Stimulated activated CD8-positive, alpha-beta memory T cell treated with anti-CD3 and anti-CD28 coated beads, Interleukin-12 subunit alpha, Interleukin-12 subunit beta, amount 100 ng/mL, for 1 hour (primary cell): Measurements from ENCODE around the gene P3H4.

Source experiments
- DNase-seq: peaks from one replicate; pipeline ENCODE4 v3.0.0-alpha.2; 2020; ENCODE audit warnings: low read depth

P3H4 gene

DNA sequence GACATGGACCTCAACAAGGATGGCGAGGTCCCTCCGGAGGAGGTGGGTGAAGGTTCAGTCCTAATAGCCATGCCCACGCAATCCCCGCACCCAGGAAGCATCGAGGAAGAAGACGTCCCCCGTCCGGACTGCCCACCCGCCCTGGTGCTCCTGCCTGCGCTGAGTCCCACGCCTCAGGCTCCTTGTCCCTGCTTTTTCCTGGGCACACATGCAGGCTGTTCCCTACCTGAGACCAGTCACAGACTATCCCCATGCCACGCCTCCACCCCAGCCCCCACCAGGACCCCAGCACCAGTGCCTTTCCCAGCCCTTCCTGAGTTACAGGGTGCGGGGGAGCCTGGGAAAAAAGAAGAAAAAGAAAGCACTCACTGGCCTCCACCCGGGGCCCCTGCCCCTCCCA is 10.0 kb upstream of the P3H4 start:
- DNase-seq = no peak

GRCh38 chr17:41818024-41818423 is 6.3 kb upstream of the P3H4 start:
- DNase-seq = no peak

DNA sequence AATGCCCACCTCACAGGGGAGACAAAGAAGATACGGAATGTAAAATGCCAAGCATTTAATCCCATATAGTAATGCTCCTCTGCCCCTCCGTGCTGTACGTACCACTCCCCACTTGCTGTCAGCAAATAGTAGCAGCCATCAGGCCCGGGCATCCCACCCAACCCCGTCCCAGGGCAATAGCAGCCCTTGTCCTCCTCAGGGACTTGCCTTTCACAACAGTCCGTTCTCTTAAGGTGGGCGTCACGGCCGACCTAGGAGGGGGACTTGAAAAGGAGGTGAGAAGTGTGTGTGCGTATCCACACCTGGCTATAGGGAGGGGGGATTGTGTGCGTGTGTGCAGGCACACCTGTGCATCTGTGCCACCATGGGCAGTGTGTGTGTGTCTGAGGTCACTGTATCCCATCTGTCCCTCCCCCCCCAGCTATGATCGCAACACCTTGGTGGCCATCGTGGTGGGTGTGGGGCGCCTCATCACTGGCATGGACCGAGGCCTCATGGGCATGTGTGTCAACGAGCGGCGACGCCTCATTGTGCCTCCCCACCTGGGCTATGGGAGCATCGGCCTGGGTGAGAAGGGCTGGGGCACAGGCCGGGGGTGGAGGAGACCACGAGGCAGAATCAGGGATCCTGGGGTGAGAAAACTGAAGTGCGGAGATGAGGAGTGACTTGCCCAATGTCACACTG is 5.0 kb upstream of the P3H4 start:
- no peak for DNase-seq

- no peak for DNase-seq
Observed at GRCh38 chr17:41814195-41814594, 2.4 kb upstream of the P3H4 start.

- DNase-seq = no peak
Observed at GRCh38 chr17:41813699-41814124, 2.0 kb upstream of the P3H4 start.

DNA sequence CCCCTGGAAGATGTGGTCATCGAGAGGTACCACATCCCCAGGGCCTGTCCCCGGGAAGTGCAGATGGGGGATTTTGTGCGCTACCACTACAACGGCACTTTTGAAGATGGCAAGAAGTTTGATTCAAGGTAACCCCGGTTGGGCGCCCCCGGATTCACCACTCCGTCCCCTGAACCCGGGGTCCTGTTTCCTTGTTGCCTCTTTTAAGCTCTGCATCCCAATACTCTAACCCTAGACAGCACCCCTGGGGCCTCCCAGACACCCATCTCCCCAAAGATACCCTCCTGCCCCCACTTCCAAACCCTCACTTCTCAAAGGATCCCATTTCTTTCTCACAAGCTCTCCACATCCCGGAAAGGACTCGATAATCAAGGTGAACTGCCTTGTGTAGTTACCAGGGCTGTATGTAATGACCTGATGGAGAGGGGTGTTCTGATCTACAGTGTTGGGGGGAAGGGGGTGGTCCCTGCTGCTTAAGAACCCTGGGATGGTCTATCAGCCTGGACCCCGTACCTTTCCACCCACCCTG is 1.5 kb upstream of the P3H4 start:
- no peak for DNase-seq

- DNase-seq = peak; percentile 17
Observed at GRCh38 chr17:41812381-41813151, 817 bp upstream of the P3H4 start, which contains the start of gene FKBP10. Gene FKBP10 (plus strand): TSS chr17:41813004. CDS start chr17:41813035, 31 bp downstream.

GRCh38 chr17:41810659-41811548 is 845 bp downstream of the P3H4 start:
- no peak for DNase-seq

DNA sequence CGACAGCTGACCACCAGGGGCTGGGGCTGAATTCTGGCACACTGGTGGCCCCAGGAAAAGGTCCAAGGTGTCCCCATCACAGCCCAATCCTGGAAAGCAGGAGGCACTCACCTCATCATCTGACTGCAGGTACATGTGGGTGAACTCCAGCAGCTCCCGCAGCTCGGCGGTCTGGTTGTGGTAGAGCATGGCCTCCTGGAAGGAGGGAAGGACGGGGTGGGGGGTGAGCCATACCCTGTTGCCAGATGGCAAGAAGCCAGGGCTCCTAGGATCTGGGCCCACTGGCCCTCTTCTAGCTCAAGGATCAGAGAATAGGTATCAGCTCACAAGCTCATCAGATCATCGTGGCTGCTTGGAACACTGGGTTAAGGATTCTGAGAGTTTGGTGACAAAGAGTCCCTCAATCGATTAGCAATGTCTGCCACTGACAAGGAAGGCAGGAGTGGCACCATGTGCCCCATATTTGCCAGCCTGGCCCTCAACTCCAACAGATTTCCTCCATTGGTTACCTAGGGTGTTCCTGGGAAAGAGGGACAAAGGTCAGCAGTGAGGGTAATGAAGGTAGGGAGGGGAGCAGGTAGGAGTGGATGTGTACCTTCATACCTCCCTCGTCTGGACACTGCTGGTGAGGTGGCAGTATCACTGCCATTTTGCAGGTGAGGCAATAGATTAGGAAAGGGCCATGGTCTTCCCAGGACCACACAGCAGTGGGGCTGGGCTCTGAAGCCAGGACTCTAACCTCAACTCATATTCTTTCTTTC is 4.9 kb downstream of the P3H4 start:
- DNase-seq = no peak

- no peak for DNase-seq
Observed at GRCh38 chr17:41803049-41804020, 8.4 kb downstream of the P3H4 start.

DNA sequence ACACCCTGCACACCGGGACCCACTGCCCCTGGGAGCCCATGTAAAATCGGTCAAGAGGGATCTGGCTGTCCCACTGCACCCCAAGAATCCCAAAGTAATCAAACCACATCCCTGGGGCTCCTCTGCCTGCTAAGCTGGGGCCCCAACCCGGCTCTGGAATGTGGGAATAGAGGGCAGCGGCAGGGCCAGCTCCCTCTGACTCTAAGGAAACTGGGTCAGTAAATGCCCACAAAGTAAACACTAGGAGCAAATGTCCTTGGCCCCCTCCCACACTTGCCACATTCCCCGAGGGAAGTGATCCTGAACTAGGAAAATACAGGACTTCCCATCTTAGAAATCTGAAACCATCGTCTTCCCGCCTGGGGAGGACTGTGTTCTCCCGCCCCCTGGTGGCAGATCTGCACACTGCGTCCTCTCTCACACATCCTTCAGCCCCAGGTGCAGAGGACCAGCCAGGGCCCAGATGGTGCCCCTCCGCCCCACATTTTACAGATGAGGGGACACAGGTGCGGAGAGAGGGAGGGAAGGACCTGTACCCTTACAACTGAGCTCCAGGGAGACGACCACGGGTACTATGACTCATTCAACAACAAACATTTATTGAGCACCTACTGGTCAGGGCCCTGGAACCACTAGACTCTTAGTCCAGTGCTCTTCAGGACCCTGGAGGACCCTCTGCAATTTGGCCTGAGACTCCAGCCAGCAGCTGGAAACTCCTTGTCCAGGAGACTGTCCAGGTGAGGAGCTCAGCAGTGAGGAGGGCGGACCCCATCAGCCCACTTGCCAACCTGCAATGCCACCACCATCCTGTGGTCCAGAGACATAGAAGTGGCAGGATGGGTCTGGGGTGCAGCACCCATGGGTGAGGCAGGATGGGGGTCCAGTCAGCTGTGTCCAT is 10.1 kb downstream of the P3H4 start:
- DNase-seq = peak; percentile 68

GRCh38 chr17:41800601-41801373 is 11.0 kb downstream of the P3H4 start:
- no peak for DNase-seq

DNA sequence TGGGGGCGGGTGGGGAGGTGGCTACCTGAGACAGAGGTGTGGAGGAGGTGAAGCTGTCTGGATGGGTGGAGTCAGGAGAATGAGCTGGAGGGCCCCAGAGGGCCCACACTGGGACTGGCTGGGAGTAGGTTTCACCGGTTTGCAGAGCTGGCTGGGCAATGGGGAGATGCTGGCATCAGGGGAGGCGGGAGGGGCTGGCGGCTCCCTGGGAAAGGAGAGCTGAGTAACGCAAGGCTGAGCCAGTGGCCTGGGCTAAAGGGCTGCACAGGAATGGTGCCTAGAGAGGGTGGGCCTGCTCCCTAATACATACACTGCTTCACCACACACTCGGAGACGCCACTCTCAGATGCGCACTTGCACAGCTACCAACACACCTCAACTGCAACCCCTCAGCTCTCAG is 12.4 kb downstream of the P3H4 start:
- no peak for DNase-seq

DNA sequence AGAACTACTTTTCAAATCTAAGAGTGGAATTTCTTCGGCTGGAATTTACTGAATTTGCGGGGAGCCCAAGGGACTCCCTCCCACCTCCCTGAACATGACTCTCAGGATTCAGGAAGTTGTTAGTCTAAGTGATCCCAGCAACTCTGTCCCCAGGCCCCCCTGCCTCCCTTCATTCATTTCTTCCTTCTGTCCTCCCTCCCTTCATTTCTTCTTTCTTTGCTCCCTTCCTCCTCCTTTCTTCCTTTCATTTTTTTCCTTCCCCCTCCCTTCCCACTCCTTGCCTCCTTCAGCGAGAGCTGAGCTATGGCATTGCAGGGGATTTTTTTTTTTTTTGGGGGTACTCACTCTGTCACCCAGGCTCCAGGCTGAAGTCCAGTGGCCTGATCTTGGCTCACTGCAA is 14.4 kb downstream of the P3H4 start:
- no peak for DNase-seq

DNA sequence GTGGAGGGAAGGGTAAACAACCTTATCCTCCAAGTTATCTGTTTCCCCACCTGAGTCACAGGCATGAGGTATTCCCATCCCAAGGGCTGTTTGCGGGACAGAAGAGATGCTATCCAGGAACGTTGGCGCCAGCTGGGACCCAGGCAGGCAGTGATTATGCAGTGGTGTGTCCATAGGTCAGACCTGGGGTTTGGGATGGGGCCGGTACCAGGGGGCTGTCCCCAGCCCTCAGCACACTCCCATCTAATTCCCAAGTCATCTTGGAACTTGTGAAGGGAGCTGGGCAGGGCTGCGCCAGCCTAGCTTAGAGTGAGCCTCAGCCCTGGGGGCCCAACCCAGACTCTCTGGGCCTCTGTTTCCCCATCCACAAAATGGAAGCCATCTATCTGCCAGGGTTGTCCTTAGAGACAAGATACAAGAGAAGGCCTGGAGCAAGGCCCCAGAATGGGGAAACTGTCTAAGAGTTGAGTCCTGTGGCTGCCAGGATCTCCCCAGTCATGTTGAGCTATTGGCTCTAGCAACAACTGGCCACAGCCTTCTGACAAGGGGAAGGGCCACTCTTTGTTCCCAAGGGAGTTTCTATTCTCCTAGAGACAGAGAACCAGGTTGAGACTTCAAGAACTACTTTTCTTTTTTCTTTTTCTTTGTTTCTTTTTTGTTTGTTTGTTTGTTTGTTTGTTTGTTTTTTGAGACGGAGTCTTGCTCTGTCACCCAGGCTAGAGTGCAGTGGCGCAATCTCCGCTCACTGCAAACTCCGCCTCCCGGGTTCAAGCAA is 15.4 kb downstream of the P3H4 start:
- DNase-seq = no peak

DNA sequence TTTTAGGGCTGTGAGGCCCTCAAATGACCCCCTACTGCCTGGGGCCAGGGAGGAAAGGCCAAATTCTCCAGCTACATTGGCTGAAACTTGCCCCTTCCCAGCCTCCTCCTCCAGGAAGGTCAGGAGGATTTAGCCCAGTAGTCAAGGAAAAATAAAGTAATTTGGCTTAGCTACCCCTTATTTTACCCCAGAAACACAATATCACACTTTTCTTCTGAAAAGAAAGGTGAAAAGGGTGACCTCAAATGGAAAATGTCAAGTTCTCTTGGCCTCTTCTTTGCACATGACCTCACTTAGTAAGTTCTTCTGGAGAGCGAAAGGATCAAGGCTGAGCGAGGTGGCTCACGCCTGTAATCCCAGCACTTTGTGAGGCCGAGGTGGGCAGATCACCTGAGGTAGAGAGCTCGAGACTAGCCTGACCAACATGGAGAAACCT is 17.2 kb downstream of the P3H4 start:
- DNase-seq = no peak

DNA sequence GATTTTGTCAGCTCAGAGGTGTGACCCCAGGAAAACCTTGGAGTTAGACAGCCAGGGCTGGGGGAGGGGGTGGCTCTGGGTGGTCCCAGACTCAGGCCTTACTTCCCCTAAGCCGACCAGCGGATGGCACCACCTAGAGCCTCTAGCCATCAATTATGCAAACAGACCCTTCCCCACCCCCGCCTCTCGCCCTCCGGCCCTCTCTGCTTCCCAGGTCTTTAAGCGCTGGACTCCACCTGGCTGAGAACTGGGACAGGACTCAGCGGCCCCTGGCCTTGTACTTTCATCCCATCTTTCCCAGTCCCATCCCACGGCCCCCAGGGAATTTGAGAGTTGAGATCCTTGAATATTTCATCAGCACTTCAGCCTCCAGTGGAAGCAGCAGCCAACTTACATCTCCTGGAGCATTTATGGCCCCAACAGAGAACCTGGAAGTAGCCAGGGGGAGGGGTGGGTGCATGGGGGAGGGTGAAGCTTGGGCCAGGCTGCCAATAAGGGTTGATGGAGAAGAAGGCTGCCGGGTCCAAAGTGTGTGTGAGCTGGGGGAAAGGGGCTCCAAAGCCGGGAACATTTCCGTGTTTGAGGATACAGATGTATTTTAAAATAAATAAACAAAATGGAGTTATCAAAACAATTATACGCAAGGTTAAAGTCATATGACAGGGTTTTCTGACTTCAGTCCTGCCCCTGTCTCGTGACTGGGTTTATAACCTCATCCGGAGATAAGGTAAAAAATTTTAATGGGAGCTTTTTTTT is 17.8 kb downstream of the P3H4 start:
- DNase-seq = no peak
